IPS-11a (cell line): ENCODE measurements around the gene SLAMF9.

Source experiments
- H3K4me3 ChIP-seq: one replicate; pipeline ENCODE4 v1.5.1; 2013; ENCODE audit warnings: low read depth, low read length, control low read depth

SLAMF9 gene

DNA sequence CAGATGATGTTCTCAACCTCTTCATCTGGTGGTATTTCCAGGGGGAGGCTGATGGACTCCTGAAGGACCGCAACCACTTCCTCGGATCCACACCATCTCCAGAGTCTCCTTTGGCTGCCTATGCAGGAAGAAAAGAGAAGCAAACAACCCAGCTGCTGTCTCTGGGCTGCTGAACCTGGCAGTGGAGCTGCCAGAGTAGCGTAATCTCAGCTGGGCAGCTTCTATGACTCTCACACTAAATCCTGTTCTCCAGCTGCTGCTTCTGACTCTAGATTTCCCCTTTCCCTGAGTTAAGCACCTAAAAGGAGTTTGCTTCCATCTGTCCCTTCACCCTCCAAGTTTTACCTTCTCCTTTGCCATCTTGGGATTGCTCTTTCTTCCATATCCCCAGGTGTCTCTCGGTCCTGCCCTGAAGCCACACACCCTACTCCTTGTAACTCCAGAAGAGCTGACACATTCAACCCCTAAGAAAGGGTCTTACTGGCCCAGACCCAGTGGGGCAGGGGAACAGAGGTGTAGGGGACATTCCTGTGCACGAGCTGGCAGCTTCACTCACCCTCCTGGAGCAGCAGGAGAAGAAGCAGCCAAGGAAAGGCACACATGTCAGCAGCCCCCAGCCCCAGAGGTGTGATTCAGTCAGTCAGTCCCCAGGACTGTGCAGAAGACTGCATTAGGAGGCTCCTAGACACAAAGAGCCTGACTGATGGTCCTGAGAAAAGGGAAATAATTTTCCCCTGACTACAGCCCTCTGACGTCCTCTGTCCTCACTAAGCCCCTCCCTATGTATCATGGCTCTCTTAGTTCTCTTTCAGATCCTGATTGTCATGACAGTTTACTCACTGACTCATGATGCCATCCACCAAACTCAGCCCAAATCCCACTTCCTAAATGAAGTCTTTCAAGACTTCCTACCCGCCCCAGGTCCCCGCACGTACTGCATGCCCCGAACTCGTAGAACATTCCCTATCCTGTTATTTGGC is at the start of gene SLAMF9:
Gene SLAMF9 (minus strand): TSS at position 702 of the 980 bp plus-strand sequence. CDS start 100 bp downstream, at position 602.
- H3K4me3 ChIP-seq = no peak within 1 kb of the TSS

DNA sequence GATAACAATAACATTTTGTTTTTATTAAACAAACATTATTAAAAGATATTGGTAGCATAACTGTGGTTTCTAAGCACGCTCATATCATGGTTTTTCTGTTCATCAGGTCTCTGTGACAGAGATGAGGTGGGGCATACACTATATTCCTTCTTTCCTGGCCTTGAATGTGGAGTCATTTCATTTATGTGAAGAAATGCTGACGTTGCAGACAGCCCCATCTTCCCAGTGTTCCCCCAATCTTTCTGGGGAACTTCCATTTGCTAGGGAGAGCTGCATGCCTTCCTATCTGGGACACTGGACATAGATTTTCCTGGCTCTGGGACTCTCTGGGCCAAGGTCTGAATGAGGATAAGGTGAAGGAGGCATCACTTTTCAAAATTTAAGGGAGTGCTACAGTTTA is 47.4 kb upstream of the SLAMF9 start:
- H3K4me3 ChIP-seq = no peak overlapping the region

DNA sequence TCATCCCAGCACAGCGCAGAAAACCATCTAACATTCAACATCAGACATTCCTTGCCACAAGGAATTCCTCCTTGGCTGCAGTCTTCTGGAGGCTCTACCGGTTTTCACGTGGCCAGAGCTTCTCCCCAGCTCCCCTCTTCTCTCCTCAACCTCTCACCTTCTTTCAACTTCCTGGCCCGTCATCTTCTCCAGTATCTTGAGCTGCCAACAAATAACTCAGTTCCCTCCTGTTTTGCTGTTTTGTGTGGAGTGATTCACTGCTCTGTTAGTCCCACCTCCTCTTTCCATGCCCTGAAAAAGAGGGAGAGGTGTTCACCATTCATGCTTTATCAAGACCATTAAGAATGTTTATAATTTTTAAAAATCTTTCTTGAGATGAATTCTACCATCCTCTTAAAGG is 45.2 kb upstream of the SLAMF9 start:
- H3K4me3 ChIP-seq = no peak overlapping the region

DNA sequence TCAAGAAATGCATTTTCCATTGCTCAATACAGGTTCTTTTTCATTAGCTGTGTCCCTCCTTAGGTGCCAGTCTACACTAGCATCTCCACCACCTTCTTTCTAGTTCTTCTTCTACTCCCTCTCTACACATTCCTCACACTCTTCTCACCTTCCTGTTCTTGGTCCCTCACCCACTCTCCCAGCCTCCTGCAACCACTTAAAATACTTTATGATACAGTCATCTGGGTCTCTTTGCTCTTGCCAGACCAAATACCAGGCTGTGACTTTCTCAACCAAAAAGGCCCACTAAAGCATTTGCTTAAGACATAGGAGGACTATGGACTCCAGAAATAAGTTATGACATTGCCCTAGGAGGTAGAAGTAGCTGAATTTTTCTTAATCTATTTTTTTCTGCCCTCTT is 42.6 kb upstream of the SLAMF9 start:
- no peak overlapping the region for H3K4me3 ChIP-seq

DNA sequence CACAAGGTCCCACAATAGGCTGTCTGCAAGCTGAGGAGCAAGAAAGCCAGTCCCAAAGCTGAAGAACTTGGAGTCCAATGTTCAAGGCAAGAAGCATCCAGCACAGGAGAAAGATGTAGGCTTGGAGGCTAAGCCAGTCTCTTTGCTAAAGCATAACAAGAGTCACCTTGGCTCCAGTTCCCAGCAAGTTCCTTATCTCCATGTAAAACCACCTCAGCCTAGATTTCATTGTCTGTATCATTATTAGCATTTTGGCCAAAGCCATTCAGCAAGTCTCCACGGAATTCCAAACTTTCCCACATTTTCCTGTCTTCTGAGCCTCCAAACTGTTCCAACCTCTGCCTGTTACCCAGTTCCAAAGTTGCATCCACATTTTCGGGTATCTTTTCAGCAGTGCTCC is 40.9 kb upstream of the SLAMF9 start:
- H3K4me3 ChIP-seq = no peak overlapping the region

DNA sequence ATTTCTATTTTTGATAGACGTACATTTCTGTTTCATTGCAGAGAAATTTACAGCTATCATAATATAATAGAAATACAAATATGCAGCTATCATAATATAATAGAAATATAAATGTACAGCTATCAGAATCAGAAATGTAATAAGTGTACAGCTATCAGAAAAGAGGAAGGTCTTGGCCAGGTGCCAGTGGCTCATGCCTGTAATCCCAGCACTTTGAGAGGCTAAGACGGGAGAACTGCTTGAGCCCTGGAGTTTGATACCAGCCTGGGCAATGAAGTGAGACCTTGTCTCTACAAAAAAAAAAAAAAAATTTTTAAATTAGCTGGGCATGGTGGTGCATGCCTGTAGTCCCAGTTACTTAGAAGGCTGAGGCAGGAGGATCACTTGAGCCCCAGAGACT is 39.9 kb upstream of the SLAMF9 start:
- H3K4me3 ChIP-seq = no peak overlapping the region

DNA sequence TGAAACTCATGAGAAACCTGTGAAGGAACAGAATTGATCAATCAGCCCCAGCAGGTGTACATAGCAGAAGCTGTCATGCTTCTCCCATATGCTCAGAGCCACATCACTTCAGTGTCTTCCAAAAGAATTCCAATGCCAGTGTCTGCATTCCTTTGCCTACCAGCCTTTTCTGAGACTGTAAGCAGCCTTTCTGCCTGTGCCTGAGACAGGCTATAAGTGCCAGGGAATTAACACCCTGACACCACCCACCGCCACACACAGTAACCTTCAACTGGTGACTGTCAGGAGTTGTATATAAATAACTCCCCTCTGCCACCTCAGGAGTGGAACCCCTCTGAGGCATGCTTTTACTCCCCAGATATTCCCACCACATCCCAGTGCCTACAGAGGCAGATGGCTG is 38.1 kb upstream of the SLAMF9 start:
- H3K4me3 ChIP-seq = no peak overlapping the region

DNA sequence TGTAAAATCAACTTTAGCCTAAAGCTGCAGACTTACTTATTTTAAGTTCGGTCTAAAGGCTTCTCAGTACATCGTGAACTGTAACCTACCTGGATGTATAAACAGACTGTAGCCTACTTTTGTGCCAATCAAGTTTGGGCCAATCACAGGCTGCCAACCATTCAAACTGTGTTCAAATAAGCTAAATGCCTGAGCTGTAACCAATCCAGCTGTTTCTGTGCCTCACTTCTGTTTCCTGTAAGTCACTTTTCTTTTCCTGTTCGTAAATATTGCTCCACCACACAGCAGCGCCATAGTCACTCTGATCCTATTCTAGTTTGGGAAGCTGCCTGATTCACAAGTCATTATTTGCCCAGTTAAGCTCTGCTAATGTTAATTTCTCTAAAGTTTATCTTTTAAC is 37.5 kb upstream of the SLAMF9 start:
- no peak overlapping the region for H3K4me3 ChIP-seq

DNA sequence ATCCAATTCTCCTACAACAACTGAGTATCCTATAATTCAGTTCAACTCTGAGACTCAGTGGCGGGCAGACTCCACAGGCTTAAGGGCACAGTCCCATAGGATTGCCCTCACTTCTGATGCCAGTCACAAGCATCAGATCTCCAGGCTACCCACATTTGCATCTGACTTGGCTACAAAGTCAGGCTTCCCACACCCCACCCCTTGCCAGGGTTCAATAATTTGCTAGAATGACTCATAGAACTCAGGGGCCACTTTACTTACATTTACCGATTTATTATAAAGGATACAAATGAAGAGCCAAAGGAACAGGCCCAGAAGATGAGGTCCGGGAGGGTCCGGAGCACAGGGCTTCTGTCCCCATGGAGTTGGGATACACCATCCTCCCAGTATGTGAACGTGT is 36.0 kb upstream of the SLAMF9 start:
- H3K4me3 ChIP-seq = no peak overlapping the region

DNA sequence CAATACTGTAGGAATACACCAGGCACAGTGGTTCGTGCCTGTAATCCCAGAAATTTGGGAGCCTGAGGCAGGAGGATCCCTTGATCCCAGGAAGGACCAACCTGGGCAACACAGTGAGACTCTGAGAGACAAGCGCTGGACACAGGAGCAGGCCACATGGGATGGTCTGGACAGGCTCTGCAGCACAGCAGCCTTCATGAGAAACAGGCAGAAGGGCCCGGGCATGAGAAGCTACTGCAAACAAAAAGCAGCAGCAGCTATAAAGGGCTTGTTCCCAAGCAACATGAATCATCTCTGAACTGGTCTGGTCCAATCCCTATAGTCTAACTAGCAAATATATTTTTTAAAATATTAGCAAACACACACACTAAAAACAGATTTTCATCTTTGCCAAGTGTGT is 35.5 kb upstream of the SLAMF9 start:
- no peak overlapping the region for H3K4me3 ChIP-seq

DNA sequence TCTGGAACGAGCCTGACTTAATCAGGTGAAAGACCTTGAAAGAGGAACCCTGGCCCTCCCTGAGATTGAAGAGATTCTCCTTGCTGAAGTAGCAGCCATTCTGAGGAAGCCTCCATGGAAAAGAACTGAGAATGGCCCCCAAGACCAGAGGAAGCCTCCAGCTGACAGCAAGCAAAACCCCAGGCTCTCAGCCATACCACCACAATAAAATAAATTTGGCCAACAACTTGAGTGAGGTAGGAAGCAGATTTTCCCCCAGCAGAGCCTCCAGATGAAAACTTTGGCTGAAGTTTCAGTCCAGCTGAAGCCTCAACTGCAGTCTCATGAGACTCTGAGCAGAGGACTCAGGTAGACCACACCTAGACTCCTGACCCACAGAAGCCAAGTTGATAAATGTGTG is 34.0 kb upstream of the SLAMF9 start:
- no peak overlapping the region for H3K4me3 ChIP-seq

DNA sequence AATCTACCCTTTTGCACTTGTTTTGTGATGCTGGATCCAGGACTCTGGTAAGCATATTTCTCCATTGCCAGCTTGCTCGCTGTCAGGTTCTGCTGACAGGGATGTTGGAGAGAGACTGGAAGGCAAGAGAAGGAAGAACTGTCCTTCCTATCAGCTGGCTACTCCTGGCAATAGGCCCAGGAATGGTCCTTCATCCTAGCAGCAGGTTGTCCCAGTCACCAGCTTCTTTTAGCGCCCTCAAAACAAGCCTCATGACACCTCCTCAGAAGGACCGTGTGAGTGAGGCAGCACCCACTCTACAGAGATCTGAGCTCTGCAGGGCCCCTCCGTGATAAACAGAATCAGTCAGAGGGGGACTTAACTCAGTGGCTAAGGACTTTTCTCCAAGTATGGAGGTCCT is 33.1 kb upstream of the SLAMF9 start:
- no peak overlapping the region for H3K4me3 ChIP-seq

DNA sequence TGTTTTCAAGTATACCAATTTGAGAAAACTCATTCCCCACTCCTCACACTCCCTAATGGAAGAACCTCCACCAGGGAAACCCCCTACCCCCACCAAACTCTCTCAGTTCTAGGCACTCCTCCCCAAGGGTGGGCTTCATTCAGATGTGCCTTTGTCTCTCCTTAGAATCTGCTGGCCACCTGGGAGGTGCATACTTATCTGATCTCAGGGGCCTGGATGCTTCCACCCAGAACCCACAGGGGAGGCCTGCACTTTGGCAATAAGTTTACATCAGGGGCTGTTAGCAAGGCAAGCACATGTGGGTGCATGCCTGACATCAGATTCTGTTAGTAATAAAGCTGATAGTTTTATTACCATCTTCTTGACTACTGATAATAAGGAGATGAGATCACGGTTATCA is 32.5 kb upstream of the SLAMF9 start:
- H3K4me3 ChIP-seq = no peak overlapping the region

DNA sequence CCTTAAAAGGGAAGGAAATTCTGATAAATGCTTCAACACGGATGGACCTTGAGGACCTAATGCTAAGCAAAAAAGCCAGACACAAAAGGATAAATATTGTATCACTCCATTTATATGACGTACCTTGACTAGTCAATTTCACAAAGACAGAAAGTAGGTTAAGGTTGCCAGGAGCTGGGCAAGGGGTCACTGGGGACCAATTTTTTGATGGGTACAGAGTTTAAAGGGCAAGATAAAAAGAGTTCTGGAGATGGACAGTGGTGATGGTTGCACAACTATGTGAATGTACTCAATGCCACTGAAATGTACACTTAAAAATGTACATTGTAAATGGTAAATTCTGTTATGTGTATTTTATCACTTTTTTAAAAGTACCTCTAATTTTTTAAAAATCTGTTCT is 32.1 kb upstream of the SLAMF9 start:
- H3K4me3 ChIP-seq = no peak overlapping the region

DNA sequence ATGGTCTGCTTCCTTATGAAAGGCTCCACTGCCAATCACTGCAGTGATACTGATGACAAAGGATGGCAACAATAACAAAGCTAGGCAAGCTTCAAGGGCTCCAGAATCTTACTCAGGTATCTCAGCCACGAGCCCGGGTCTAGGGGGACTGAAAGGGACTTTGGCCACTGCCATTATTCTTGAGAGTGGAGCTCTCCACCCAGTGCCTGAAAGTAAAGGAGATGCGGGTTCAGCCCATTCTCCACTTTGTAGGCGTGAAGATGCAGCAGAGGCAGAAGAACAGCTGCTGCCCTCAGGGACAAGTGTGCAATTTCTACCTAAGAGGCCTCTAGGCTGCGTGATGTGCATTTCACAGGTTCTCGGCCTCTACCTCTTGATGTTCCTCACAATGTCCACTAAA is 31.4 kb upstream of the SLAMF9 start:
- H3K4me3 ChIP-seq = no peak overlapping the region

DNA sequence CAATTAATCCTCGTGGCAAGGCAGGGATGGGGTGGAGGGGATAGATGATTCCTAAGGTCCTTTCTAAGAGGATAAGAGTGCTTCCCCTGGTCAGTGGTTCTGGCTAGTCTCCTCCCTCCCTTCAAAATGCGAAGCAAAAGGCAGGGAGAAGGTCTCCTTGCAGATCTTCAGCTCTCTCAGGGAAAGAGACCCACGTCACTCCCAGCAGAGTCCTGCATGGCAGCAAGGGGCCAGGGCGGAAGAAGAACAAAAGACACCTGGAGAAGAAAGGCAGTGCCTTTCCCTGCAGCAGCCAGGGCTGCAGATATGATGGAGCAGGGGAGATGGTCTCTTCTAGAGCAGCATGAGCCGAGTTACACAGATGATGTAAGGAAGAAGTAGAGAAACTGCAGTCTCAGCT is 29.6 kb upstream of the SLAMF9 start:
- H3K4me3 ChIP-seq = no peak overlapping the region

DNA sequence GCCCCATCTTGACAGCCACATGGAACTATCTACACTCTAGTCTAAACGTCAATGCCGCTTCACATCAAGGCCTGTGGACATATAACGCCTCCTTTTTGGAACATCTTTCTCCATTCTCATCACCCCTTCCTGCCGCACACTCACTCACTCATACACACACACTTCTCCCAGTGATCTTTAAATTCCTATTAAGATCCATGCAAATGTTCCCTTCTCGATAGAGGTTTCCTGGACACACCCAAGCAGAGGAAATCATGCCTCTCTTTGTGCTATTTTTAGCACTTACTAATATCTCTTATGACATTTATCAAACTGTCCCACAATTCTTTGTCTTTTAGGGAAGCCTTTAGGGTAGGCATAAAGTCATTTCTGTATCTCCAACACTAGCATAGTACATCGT is 28.2 kb upstream of the SLAMF9 start:
- H3K4me3 ChIP-seq = no peak overlapping the region

DNA sequence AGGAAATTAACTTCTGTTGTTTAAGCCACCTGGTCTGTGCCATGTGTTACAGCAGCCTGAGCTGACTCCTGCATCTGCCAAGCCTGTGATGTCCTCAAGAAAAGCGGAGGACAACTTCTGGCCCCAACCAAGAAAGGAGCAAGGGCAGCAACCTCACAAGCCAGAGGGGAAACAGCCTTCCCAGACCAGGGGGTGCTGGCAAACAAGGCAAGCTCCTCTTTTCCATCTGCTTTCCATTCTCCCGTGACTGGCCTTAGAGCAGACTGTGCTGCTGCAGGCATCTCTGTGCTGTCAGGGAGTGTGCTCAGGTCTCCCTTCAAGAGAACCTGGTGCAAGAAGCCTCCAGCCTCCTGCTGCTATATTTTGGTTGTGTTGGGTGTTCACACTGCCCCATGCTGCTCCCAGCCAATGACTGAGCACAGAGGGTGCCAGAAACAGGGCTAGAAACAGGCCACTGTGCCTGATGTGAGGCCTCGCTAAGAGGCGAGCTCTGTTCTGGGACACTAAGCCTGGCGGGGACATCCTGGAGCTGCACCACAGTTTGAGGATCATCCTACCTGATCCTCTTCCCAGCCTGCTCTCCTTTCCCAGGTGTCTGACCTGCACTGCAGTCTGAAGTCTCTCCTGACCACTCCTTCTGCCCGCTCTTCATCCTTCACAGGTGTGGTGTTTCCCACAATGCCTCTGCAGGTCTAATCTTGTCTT is 27.5 kb upstream of the SLAMF9 start:
- no peak overlapping the region for H3K4me3 ChIP-seq

DNA sequence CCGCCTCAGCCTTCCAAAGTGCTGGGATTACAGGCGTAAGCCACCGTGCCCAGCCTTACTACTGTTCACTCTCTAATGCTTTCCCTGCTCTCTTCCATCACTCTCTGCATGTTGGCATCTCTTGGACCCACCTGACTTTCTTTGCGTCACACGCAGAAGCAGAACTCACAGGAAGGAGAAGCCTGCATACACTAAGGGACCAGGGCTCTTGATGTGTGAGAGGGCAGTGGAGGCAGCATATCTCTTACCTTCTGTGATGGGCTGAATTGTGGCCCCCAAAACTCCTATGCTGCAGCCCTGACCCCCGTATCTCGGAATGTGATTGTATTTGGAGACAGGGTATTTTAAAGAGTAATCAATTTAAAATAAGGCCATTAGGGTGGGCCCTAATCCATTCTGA is 26.7 kb upstream of the SLAMF9 start:
- no peak overlapping the region for H3K4me3 ChIP-seq

DNA sequence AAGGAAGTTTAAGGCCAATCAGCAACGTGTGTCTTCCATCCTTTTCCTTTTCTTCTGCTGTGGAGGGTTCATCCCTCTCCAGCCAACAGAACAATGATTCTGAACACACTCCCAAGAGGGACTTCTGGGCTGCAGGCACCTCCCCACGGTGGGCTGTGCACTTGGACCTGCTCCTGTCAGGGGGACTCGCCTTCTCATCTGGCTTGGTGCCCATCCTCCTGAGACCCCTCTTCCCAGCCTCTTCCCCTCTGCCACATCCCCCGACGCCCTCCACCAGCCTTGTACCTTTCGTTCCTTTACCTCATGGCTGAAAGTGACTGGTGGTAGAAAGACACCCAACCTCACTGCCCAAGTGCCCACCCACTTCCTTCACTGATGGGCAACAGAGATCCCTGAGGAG is 26.0 kb upstream of the SLAMF9 start:
- no peak overlapping the region for H3K4me3 ChIP-seq

DNA sequence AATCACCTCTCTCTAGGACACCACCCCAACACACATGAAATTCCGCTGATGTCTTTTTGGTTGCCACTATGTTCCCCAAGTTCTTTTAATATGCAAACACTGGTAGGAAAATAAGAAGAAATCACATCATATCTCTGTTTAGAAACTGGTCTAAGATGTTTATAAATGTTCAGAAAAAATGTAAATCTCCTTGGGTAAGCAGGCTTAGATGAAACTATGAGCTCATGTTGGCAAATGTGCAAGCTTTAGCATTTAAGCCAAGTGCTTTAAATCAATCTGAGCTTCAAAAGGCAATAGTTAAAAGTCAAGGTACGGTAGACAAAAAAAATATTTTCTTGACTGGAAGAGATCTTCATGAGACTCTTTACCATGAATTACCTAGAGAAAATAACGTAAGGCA is 25.2 kb upstream of the SLAMF9 start:
- H3K4me3 ChIP-seq = no peak overlapping the region

DNA sequence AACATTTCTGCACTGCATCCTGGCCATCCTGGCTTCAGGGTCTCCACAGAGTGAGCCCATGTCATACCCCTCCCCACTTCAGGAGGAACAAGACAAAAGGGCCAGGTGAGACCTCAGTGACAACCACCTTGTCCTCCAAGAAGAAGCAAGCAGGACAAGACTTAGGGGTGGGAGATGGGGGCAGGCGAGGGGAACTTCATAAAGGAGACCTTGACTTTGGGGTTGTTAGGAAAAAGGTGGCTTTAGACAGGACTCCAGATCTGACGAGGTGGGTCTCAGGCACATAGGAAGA is 24.0 kb upstream of the SLAMF9 start:
- no peak overlapping the region for H3K4me3 ChIP-seq
